Keratinocyte (primary cell): Measurements from ENCODE around the gene TUBGCP3.

ENCODE experiments used
- EZH2 ChIP-seq: IDR thresholded peaks from one replicate; pipeline ENCODE4 v1.6.1; 2012; ENCODE audit warnings: inconsistent platforms, mild to moderate bottlenecking, low read length, moderate library complexity
- TF ChIP-seq, protein P1 (sequence below), 3 experiments: IDR thresholded peaks in 1 of 3; conservative IDR thresholded peaks in 1 of 3; optimal IDR thresholded peaks in 1 of 3; 2 replicates in 2 of 3; 3 replicates in 1 of 3; pipeline versions ENCODE3 to v1.5.1; 2011; ENCODE audit warnings: low read length in 3 of 3, mild to moderate bottlenecking in 3 of 3, moderate library complexity in 2 of 3, control low read depth in 1 of 3, inconsistent platforms in 1 of 3; ENCODE audit not compliant: insufficient read depth in 2 of 3; ENCODE audit errors: extremely low read depth in 1 of 3

DNA sequence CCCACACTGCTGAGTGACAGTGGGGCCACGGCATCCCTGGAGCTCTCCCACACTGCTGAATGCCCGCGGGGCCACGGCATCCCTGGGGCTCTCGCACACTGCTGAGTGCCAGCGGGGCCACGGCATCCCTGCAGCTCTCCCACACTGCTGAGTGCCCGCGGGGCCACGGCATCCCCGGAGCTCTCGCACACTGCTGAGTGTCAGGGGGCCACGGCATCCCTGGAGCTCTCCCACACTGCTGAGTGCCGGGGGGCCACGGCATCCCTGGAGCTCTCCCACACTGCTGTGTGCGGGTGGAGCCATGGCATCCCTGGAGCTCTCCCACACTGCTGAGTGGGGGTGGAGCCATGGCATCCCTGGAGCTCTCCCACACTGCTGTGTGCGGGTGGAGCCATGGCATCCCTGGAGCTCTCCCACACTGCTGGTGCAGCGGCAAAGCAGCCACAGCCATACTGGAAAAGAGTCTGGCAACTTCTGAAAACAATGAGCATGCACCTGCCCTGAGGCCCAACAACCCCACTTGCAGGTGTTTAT, 8.6 kb downstream of the TUBGCP3 start:
- TF ChIP-seq, protein P1, sequence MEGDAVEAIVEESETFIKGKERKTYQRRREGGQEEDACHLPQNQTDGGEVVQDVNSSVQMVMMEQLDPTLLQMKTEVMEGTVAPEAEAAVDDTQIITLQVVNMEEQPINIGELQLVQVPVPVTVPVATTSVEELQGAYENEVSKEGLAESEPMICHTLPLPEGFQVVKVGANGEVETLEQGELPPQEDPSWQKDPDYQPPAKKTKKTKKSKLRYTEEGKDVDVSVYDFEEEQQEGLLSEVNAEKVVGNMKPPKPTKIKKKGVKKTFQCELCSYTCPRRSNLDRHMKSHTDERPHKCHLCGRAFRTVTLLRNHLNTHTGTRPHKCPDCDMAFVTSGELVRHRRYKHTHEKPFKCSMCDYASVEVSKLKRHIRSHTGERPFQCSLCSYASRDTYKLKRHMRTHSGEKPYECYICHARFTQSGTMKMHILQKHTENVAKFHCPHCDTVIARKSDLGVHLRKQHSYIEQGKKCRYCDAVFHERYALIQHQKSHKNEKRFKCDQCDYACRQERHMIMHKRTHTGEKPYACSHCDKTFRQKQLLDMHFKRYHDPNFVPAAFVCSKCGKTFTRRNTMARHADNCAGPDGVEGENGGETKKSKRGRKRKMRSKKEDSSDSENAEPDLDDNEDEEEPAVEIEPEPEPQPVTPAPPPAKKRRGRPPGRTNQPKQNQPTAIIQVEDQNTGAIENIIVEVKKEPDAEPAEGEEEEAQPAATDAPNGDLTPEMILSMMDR (optimal IDR thresholded peaks at IDR 0.05 in 1 of 3, IDR thresholded peaks at IDR 0.05 in 1 of 3, conservative IDR thresholded peaks at IDR 0.05 in 1 of 3; ENCODE audit: extremely low read depth in 1 of 3, insufficient read depth in 2 of 3, low read length in 3 of 3), result no peak
- TF ChIP-seq EZH2, result no peak
